ENCODE measurements around the gene C13orf42.

- TF ChIP-seq CTCF (IDR thresholded peaks at IDR 0.05) (no peak), EP300 (IDR thresholded peaks at IDR 0.05) (no peak)
Measured at GRCh38 chr13:51032831-51033230, 78.2 kb downstream of the C13orf42 start.
